Measurements from ENCODE around the gene SYNE1.
"Not testable (repeated sequence)": the region's sequence is repeated elsewhere in the genome, so short reads cannot be mapped to it uniquely, and the experiment has no call there.

Gene SYNE1

GRCh38 chr6:152532556-152533422 is 104.4 kb downstream of the SYNE1 start:
- Histone ChIP-seq H3K36me3 (ENCODE audit: control insufficient read depth in 2 of 2, insufficient read depth in 2 of 2, low read length in 2 of 2) (no peaks in the 10 kb centered on the region), H3K4me3 (ENCODE audit: low read length in 2 of 2) (no peak overlapping the region), H3K9ac (ENCODE audit: low read length in 2 of 2) (no peak overlapping the region), H3K9me3 (ENCODE audit: control insufficient read depth in 2 of 2, low read length in 2 of 2) (no peaks in the 10 kb centered on the region), H3K27me3 (ENCODE audit: control insufficient read depth in 1 of 2, insufficient read depth in 2 of 2, low read length in 2 of 2) (no peaks in the 10 kb centered on the region), H3K4me1 (ENCODE audit: control insufficient read depth, insufficient read depth, low read length) (no peaks in the 10 kb centered on the region), H3K27ac (ENCODE audit: low read length) (no peak overlapping the region)

GRCh38 chr6:152531659-152532058 is 105.5 kb downstream of the SYNE1 start:
- H3K36me3 ChIP-seq (ENCODE audit: control insufficient read depth in 2 of 2, insufficient read depth in 2 of 2, low read length in 2 of 2), result no peaks in the 10 kb centered on the region
- no peak overlapping the region for H3K4me3 ChIP-seq (ENCODE audit: low read length in 2 of 2)
- H3K27ac ChIP-seq (ENCODE audit: low read length), result no peak overlapping the region
- H3K9me3 ChIP-seq (ENCODE audit: control insufficient read depth in 2 of 2, low read length in 2 of 2), result no peaks in the 10 kb centered on the region
- H3K27me3 ChIP-seq (ENCODE audit: control insufficient read depth in 1 of 2, insufficient read depth in 2 of 2, low read length in 2 of 2), result no peaks in the 10 kb centered on the region
- H3K4me1 ChIP-seq (ENCODE audit: control insufficient read depth, insufficient read depth, low read length), result no peaks in the 10 kb centered on the region
- no peak overlapping the region for H3K9ac ChIP-seq (ENCODE audit: low read length in 2 of 2)

GRCh38 chr6:152529369-152529768 is 107.8 kb downstream of the SYNE1 start:
- Histone ChIP-seq H3K27me3 (ENCODE audit: control insufficient read depth in 1 of 2, insufficient read depth in 2 of 2, low read length in 2 of 2) (no peaks in the 10 kb centered on the region), H3K4me1 (ENCODE audit: control insufficient read depth, insufficient read depth, low read length) (no peaks in the 10 kb centered on the region), H3K9me3 (ENCODE audit: control insufficient read depth in 2 of 2, low read length in 2 of 2) (no peaks in the 10 kb centered on the region), H3K9ac (ENCODE audit: low read length in 2 of 2) (no peak overlapping the region), H3K27ac (ENCODE audit: low read length) (no peak overlapping the region), H3K4me3 (ENCODE audit: low read length in 2 of 2) (no peak overlapping the region), H3K36me3 (ENCODE audit: control insufficient read depth in 2 of 2, insufficient read depth in 2 of 2, low read length in 2 of 2) (no peaks in the 10 kb centered on the region)

- H3K9me3 ChIP-seq (ENCODE audit: control insufficient read depth in 2 of 2, low read length in 2 of 2); H3K9ac ChIP-seq (ENCODE audit: low read length in 2 of 2); H3K27ac ChIP-seq (ENCODE audit: low read length); H3K27me3 ChIP-seq (ENCODE audit: control insufficient read depth in 1 of 2, insufficient read depth in 2 of 2, low read length in 2 of 2); H3K36me3 ChIP-seq (ENCODE audit: control insufficient read depth in 2 of 2, insufficient read depth in 2 of 2, low read length in 2 of 2); H3K4me1 ChIP-seq (ENCODE audit: control insufficient read depth, insufficient read depth, low read length); H3K4me3 ChIP-seq (ENCODE audit: low read length in 2 of 2): not testable (repeated sequence)
Measured at GRCh38 chr6:152514120-152514519, 123.0 kb downstream of the SYNE1 start.

- Histone ChIP-seq H3K27me3 (ENCODE audit: control insufficient read depth in 1 of 2, insufficient read depth in 2 of 2, low read length in 2 of 2) (no peaks in the 10 kb centered on the region), H3K4me3 (ENCODE audit: low read length in 2 of 2) (no peak overlapping the region), H3K4me1 (ENCODE audit: control insufficient read depth, insufficient read depth, low read length) (no peaks in the 10 kb centered on the region), H3K9ac (ENCODE audit: low read length in 2 of 2) (no peak overlapping the region), H3K9me3 (ENCODE audit: control insufficient read depth in 2 of 2, low read length in 2 of 2) (no peaks in the 10 kb centered on the region), H3K36me3 (ENCODE audit: control insufficient read depth in 2 of 2, insufficient read depth in 2 of 2, low read length in 2 of 2) (no peaks in the 10 kb centered on the region), H3K27ac (ENCODE audit: low read length) (no peak overlapping the region)
Measured at GRCh38 chr6:152509916-152510315, 127.2 kb downstream of the SYNE1 start.

GRCh38 chr6:152508477-152508876 is 128.7 kb downstream of the SYNE1 start:
- Histone ChIP-seq H3K27ac (ENCODE audit: low read length) (no peak overlapping the region), H3K4me1 (ENCODE audit: control insufficient read depth, insufficient read depth, low read length) (no peaks in the 10 kb centered on the region), H3K4me3 (ENCODE audit: low read length in 2 of 2) (no peak overlapping the region), H3K9ac (ENCODE audit: low read length in 2 of 2) (no peak overlapping the region), H3K9me3 (ENCODE audit: control insufficient read depth in 2 of 2, low read length in 2 of 2) (no peaks in the 10 kb centered on the region), H3K27me3 (ENCODE audit: control insufficient read depth in 1 of 2, insufficient read depth in 2 of 2, low read length in 2 of 2) (no peaks in the 10 kb centered on the region), H3K36me3 (ENCODE audit: control insufficient read depth in 2 of 2, insufficient read depth in 2 of 2, low read length in 2 of 2) (no peaks in the 10 kb centered on the region)

GRCh38 chr6:152503546-152503945 is 133.6 kb downstream of the SYNE1 start:
- H3K4me3 ChIP-seq (ENCODE audit: low read length in 2 of 2), result no peak overlapping the region

GRCh38 chr6:152502421-152503188 is 134.6 kb downstream of the SYNE1 start:
- H3K9ac ChIP-seq (ENCODE audit: low read length in 2 of 2), result no peak overlapping the region
- no peaks in the 10 kb centered on the region for H3K9me3 ChIP-seq (ENCODE audit: control insufficient read depth in 2 of 2, low read length in 2 of 2)
- no peaks in the 10 kb centered on the region for H3K36me3 ChIP-seq (ENCODE audit: control insufficient read depth in 2 of 2, insufficient read depth in 2 of 2, low read length in 2 of 2)
- H3K27ac ChIP-seq (ENCODE audit: low read length), result no peak overlapping the region
- H3K4me3 ChIP-seq (ENCODE audit: low read length in 2 of 2), result no peak overlapping the region
- no peaks in the 10 kb centered on the region for H3K27me3 ChIP-seq (ENCODE audit: control insufficient read depth in 1 of 2, insufficient read depth in 2 of 2, low read length in 2 of 2)
- H3K4me1 ChIP-seq (ENCODE audit: control insufficient read depth, insufficient read depth, low read length), result no peaks in the 10 kb centered on the region

More at GRCh38 chr6:152503546-152503945, 133.6 kb downstream of the SYNE1 start:
- no peaks in the 10 kb centered on the region for H3K4me1 ChIP-seq (ENCODE audit: control insufficient read depth, insufficient read depth, low read length)
- H3K9ac ChIP-seq (ENCODE audit: low read length in 2 of 2), result no peak overlapping the region
- H3K36me3 ChIP-seq (ENCODE audit: control insufficient read depth in 2 of 2, insufficient read depth in 2 of 2, low read length in 2 of 2), result no peaks in the 10 kb centered on the region
- H3K27ac ChIP-seq (ENCODE audit: low read length), result no peak overlapping the region
- no peaks in the 10 kb centered on the region for H3K27me3 ChIP-seq (ENCODE audit: control insufficient read depth in 1 of 2, insufficient read depth in 2 of 2, low read length in 2 of 2)
- H3K9me3 ChIP-seq (ENCODE audit: control insufficient read depth in 2 of 2, low read length in 2 of 2), result no peaks in the 10 kb centered on the region

- H3K27ac ChIP-seq (ENCODE audit: low read length), result no peak overlapping the region
- H3K4me3 ChIP-seq (ENCODE audit: low read length in 2 of 2), result no peak overlapping the region
- H3K36me3 ChIP-seq (ENCODE audit: control insufficient read depth in 2 of 2, insufficient read depth in 2 of 2, low read length in 2 of 2), result no peaks in the 10 kb centered on the region
- no peak overlapping the region for H3K9ac ChIP-seq (ENCODE audit: low read length in 2 of 2)
- H3K9me3 ChIP-seq (ENCODE audit: control insufficient read depth in 2 of 2, low read length in 2 of 2), result no peaks in the 10 kb centered on the region
- H3K27me3 ChIP-seq (ENCODE audit: control insufficient read depth in 1 of 2, insufficient read depth in 2 of 2, low read length in 2 of 2), result no peaks in the 10 kb centered on the region
- no peaks in the 10 kb centered on the region for H3K4me1 ChIP-seq (ENCODE audit: control insufficient read depth, insufficient read depth, low read length)
Measured at GRCh38 chr6:152499931-152500330, 137.2 kb downstream of the SYNE1 start.

GRCh38 chr6:152496731-152497130 is 140.4 kb downstream of the SYNE1 start:
- H3K4me3 ChIP-seq (ENCODE audit: low read length in 2 of 2), result no peak overlapping the region
- no peaks in the 10 kb centered on the region for H3K4me1 ChIP-seq (ENCODE audit: control insufficient read depth, insufficient read depth, low read length)
- H3K36me3 ChIP-seq (ENCODE audit: control insufficient read depth in 2 of 2, insufficient read depth in 2 of 2, low read length in 2 of 2), result no peaks in the 10 kb centered on the region
- no peaks in the 10 kb centered on the region for H3K27me3 ChIP-seq (ENCODE audit: control insufficient read depth in 1 of 2, insufficient read depth in 2 of 2, low read length in 2 of 2)
- no peaks in the 10 kb centered on the region for H3K9me3 ChIP-seq (ENCODE audit: control insufficient read depth in 2 of 2, low read length in 2 of 2)
- no peak overlapping the region for H3K27ac ChIP-seq (ENCODE audit: low read length)
- H3K9ac ChIP-seq (ENCODE audit: low read length in 2 of 2), result no peak overlapping the region

- not testable (repeated sequence) for H3K9me3 ChIP-seq (ENCODE audit: control insufficient read depth in 2 of 2, low read length in 2 of 2); H3K4me3 ChIP-seq (ENCODE audit: low read length in 2 of 2)
Measured at GRCh38 chr6:152495456-152495855, 141.7 kb downstream of the SYNE1 start.

More at GRCh38 chr6:152495456-152495855, 141.7 kb downstream of the SYNE1 start:
- H3K9ac ChIP-seq (ENCODE audit: low read length in 2 of 2); H3K27ac ChIP-seq (ENCODE audit: low read length); H3K36me3 ChIP-seq (ENCODE audit: control insufficient read depth in 2 of 2, insufficient read depth in 2 of 2, low read length in 2 of 2); H3K27me3 ChIP-seq (ENCODE audit: control insufficient read depth in 1 of 2, insufficient read depth in 2 of 2, low read length in 2 of 2); H3K4me1 ChIP-seq (ENCODE audit: control insufficient read depth, insufficient read depth, low read length): not testable (repeated sequence)

All from stomach smooth muscle (tissue), 2 donors.